Measurements from ENCODE around the gene LBP. TPM values are rescaled to one million over a fixed set of nuclear protein-coding genes. Genes with fewer than 3 reads are reported as not detected.

The LBP gene
- total and polyA plus RNA-seq, 2 experiments from 2014 or later, result 0.10 to 0.19 TPM

- peaks cover 57% of the 10 kb centered on the region for H4K20me1 ChIP-seq (replicated peaks; ENCODE audit: insufficient read depth)
- H3K27ac ChIP-seq (ENCODE audit: low read depth), result no peak overlapping the region
- Mint-ChIP-seq H3K36me3 (ENCODE audit: low read depth) (peaks cover 100% of the 10 kb centered on the region), H3K4me1 (peaks cover 3% of the 10 kb centered on the region), H3K4me3 (no peak overlapping the region), H3K9me3 (no peaks in the 10 kb centered on the region), H3K27ac (no peak overlapping the region), H3K27me3 (ENCODE audit: insufficient read depth, low read depth, poor library complexity) (peaks cover 23% of the 10 kb centered on the region)
- peaks cover 47% of the 10 kb centered on the region for H3F3A ChIP-seq (replicated peaks; ENCODE audit: low read depth)
- DNase-seq (ENCODE audit: low spot score) (no peak), ATAC-seq (no peak)
- no peak overlapping the region for H3K4me2 ChIP-seq
- no peaks in the 10 kb centered on the region for H3K9me2 ChIP-seq (ENCODE audit: insufficient read depth)
- H3K79me2 ChIP-seq (replicated peaks; ENCODE audit: insufficient read depth), result peaks cover 59% of the 10 kb centered on the region
- H3K27me3 ChIP-seq (ENCODE audit: insufficient read depth), result no peaks in the 10 kb centered on the region
- no peak for TF ChIP-seq ZNF331 (CRISPR knock-in tag; IDR thresholded peaks at IDR 0.05; ENCODE audit: low read depth)
- TF ChIP-seq POLR2AphosphoS5 (IDR thresholded peaks at IDR 0.05; ENCODE audit: low read depth), result no peak
- no peak overlapping the region for H3K4me3 ChIP-seq
- no peaks in the 10 kb centered on the region for H3K4me1 ChIP-seq (ENCODE audit: insufficient read depth)
- peaks cover 88% of the 10 kb centered on the region for H3K36me3 ChIP-seq (ENCODE audit: insufficient read depth)
- H2AFZ ChIP-seq, result no peak overlapping the region
Measured at GRCh38 chr20:38423541-38423940, 77.3 kb downstream of the LBP start.

- no peak overlapping the region for H3K27ac Mint-ChIP-seq
- peaks cover 55% of the 10 kb centered on the region for H4K20me1 ChIP-seq (replicated peaks; ENCODE audit: insufficient read depth)
- peaks cover 68% of the 10 kb centered on the region for H3K79me2 ChIP-seq (replicated peaks; ENCODE audit: insufficient read depth)
- no peak for TF ChIP-seq REST (IDR thresholded peaks at IDR 0.05; ENCODE audit: unreplicated experiment)
- no peak for TF ChIP-seq ZNF114 (CRISPR knock-in tag; IDR thresholded peaks at IDR 0.05)
- no peak for TF ChIP-seq POLR2AphosphoS5 (IDR thresholded peaks at IDR 0.05; ENCODE audit: low read depth)
- TF ChIP-seq NANOG (IDR thresholded peaks at IDR 0.05; ENCODE audit: borderline replicate concordance), result no peak
- TF ChIP-seq CTCF (conservative IDR thresholded peaks at IDR 0.05; ENCODE audit: low read depth in 2 of 2), result no peak
- TF ChIP-seq ZNF331 (CRISPR knock-in tag; IDR thresholded peaks at IDR 0.05; ENCODE audit: low read depth), result no peak
- no peak for TF ChIP-seq CREB1 (CRISPR knock-in tag; IDR thresholded peaks at IDR 0.05; ENCODE audit: low read depth)
- no peak for TF ChIP-seq ETS1 (IDR thresholded peaks at IDR 0.05)
- no peak for TF ChIP-seq ZNF462 (CRISPR knock-in tag; IDR thresholded peaks at IDR 0.05)
Measured at GRCh38 chr20:38424401-38424800, 78.1 kb downstream of the LBP start.

More at GRCh38 chr20:38424401-38424800, 78.1 kb downstream of the LBP start:
- Histone ChIP-seq H3K36me3 (ENCODE audit: insufficient read depth) (peaks cover 88% of the 10 kb centered on the region), H3K4me2 (no peak overlapping the region), H3F3A (replicated peaks; ENCODE audit: low read depth) (peaks cover 40% of the 10 kb centered on the region), H3K27ac (ENCODE audit: low read depth) (no peak overlapping the region), H3K27me3 (ENCODE audit: insufficient read depth) (no peaks in the 10 kb centered on the region), H3K4me3 (no peak overlapping the region), H3K4me1 (ENCODE audit: insufficient read depth) (no peaks in the 10 kb centered on the region), H2AFZ (no peak overlapping the region), H3K9me2 (ENCODE audit: insufficient read depth) (no peaks in the 10 kb centered on the region)
- DNase-seq (ENCODE audit: low spot score) (no peak), ATAC-seq (no peak)
- H3K9me3 Mint-ChIP-seq, result peaks cover 2% of the 10 kb centered on the region; the same call in 1 of the 3 replicates
- peaks cover 20% of the 10 kb centered on the region for H3K27me3 Mint-ChIP-seq (ENCODE audit: insufficient read depth, low read depth, poor library complexity)
- H3K4me1 Mint-ChIP-seq, result peaks cover 3% of the 10 kb centered on the region; the same call in 1 of the 3 replicates
- H3K4me3 Mint-ChIP-seq, result no peak overlapping the region
- peaks cover 100% of the 10 kb centered on the region for H3K36me3 Mint-ChIP-seq (ENCODE audit: low read depth)

All from GM23338 (cell line).